ENCODE data around the gene BEAN1.

GRCh38 chr16:66414891-66415290 is 12.2 kb upstream of the BEAN1 start:
- TF ChIP-seq, protein P1, sequence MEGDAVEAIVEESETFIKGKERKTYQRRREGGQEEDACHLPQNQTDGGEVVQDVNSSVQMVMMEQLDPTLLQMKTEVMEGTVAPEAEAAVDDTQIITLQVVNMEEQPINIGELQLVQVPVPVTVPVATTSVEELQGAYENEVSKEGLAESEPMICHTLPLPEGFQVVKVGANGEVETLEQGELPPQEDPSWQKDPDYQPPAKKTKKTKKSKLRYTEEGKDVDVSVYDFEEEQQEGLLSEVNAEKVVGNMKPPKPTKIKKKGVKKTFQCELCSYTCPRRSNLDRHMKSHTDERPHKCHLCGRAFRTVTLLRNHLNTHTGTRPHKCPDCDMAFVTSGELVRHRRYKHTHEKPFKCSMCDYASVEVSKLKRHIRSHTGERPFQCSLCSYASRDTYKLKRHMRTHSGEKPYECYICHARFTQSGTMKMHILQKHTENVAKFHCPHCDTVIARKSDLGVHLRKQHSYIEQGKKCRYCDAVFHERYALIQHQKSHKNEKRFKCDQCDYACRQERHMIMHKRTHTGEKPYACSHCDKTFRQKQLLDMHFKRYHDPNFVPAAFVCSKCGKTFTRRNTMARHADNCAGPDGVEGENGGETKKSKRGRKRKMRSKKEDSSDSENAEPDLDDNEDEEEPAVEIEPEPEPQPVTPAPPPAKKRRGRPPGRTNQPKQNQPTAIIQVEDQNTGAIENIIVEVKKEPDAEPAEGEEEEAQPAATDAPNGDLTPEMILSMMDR (conservative IDR thresholded peaks at IDR 0.05; ENCODE audit: low read depth, low read length), result no peak
- TF ChIP-seq EZH2 (IDR thresholded peaks at IDR 0.05; ENCODE audit: low read length, unreplicated experiment), result no peak
- TF ChIP-seq EZH2phosphoT487 (IDR thresholded peaks at IDR 0.05; ENCODE audit: borderline replicate concordance, low read length), result no peak

Measured in PC-3 (cell line).